HG02981 (cell line): Measurements from ENCODE around the gene CDK5RAP3.
A peak's percentile ranks its signal among the peaks of the same experiment; 100 is the strongest.

Experiments
- ATAC-seq: cut with Tn5 transposase; IDR thresholded peaks from one replicate; pipeline ENCODE4 v1.9.1; 2021; ENCODE audit warnings: mild to moderate bottlenecking, moderate library complexity; ENCODE audit not compliant: unreplicated experiment

Gene CDK5RAP3

DNA sequence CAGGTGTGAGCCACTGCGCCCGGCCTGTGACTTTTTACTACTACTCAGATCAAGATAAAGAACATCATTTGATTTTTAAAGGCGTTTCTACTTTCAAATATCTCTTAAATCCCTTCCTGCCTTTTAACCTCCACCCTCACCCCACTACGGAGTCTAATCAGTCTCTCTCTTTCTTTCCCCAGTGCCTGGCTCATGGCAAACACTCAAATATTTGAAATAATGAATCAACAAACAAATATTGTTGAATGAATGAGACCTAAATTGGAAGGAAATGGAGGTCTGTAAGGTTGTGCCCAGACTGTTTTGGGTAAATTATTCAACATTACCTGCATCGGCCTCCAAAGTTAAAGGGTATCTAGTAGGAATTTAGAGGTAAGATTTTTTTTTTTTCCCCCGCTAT lies 52.0 kb downstream of the CDK5RAP3 start:
- no peak for ATAC-seq

DNA sequence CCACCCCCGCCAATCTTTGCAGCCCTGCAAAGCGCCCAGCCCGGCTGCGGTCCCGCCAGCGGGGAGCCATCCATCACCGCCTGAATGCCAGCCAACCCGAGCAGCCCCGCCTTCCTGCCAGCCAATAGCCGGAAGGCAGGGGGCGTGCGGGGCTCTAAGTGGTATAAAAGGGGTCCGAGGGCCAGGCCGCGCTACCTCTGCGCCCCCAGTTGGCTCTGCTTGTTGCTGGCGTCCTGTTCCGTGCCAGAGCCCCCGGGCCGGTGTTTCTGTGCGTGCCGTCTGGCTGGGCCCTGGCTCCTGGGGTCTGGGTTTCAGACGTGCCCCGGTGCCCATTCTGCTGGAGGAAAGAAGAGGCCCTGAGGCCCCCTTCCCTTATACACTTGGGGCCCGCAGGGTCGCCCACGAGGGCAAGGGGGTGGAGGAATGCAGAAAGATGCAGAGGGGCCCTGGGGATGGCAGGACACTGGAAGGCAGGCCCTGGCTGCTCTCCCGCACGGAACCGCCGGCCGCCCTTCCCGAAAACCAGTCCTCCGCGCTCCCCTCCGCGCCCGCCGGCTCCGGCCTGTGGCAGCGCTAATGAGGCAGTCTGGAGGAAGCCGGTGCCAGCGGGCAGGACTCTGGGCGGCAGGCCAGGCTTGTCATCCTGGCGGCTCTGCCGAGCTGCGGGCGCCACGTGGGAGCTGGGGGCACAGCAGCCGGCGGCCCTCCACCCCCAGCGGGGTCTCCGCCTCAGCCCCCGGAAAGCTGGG lies 52.7 kb downstream of the CDK5RAP3 start:
- no peak for ATAC-seq

GRCh38 chr17:48024149-48025039 lies 53.5 kb downstream of the CDK5RAP3 start:
- ATAC-seq: no peak

DNA sequence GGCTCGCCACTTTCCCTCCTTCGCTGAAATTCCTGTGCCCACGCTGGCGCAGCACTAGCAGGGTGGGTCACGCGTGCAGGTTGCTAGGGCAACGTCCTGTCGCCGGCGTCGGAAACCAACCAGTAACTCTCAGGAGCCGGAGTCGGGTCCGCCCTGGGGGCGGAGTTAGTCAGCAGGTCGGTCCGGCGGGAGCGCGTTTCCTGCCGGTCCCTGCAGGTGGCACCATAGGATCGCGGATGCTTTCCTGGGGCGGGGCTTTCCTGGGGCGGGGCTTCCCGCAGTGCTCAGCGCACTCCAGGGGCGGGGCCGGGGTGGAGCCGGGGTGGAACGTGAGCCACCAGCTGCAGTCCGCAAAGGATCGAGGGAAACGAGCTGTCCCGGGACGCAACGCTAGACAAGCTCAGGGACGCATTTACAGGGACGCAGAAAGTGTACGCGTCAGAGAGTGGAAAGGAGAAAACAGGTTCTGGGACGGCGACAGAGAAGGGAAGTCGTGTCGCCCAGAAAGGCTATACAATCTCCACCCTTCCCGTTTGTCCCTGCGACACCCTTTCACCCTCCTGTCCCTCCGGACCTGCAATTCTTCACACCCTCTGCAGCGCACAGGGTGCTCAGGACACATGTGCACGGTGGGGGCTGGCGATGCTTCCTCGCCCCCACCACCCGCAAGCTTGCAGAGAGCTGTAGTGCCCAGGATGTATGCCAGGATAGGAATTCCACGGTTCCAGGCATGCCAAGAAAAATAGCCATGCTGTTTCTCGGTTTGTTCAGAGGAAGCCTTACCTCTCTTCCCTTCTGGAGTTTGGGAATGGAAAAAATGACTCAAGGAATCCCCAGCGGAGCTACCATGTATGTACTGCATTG lies 54.4 kb downstream of the CDK5RAP3 start:
- peak; percentile 83 for ATAC-seq

DNA sequence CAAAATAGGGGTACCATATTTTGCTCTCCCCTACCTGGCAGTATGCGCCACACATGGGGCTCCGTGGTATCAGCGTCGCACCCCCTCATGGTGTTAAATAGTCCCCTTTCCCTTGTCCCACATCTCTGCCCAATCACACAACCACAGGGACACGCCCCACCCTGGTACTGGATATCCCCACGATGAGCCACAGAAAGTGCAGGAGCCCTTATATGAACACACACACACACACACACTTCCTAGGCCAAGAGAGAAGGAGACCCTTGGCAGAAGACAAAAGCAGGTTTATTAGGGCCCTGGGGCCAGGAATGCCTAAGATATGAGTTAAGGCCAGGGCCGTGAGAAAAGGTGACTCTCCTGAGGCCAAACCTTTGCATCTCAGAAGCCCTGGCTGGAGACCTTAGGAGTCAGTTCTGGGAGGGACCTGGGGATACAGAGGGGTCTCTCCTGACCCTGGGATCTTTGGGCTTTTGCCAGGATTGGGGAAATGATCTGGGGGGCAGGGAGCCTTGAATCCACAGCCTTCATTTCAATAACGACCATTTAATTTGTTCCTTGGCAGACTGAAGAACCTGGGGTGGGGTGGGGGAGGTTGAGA lies 55.1 kb downstream of the CDK5RAP3 start:
- ATAC-seq: no peak

DNA sequence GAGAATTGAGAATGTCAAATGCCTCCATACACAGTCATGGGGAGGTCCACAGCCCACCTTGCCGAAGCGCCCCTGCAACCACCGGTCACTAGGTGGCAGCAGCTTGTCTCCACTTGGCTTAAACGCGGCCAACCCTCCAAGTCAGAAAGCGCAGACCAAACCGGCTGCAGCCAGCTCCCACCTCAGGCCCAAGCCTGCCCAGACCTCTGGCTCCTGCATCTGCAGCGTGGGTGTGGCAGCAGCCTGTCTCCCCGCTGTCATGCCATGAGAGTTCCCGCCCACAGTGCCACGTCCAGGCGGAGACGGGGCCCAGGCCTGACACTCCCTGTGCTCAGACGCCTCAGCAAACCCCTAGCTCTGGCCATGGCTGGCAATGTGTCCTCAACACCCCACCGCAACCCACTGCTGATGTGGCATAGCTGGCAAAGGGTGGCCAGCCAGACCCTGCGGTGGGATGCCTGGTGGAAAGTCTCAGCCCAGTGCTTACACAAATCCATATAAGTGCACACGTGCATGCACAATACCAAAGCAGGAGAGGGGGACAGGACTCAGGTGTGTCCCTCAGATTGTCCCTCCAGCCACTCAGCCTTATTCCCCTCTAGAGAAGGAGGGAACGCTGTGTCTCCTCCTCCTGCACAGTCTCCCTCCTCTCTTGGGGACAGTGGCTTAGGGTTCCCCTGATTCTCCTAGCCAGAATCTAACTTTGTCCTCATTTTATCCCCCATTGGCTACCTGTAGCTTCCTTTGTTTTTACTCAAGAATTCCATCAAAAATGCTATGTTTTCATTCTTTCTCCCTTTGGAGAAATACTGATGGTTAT lies 55.8 kb downstream of the CDK5RAP3 start:
- ATAC-seq: no peak

- ATAC-seq: no peak
Observed at GRCh38 chr17:48027322-48027981, 56.5 kb downstream of the CDK5RAP3 start.

GRCh38 chr17:48028736-48029135 lies 57.8 kb downstream of the CDK5RAP3 start:
- no peak for ATAC-seq

DNA sequence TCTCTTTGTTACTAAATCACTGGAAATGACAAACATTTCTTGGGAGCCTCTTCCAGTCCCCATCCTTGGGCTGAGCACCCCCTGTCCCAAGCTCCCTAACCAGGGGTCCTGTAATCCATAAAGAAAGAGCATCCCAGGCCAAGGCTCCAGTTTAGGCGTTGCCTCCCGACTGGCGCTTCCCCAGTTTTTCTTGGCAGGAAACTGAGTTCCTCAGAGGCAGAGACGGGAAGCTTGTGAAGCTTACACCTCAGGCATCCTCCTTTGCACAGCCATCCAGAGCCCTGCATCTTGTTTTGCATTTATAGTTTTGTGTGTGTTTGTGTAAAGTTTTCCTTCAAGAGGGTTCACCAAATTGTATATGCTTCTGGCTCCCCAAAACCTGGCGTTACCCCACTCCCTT lies 59.6 kb downstream of the CDK5RAP3 start:
- ATAC-seq: no peak
